Measurements from ENCODE around the gene WDR88. TPM values are rescaled to one million over a fixed set of nuclear protein-coding genes. Genes with fewer than 3 reads are reported as not detected.

WDR88 gene
- total RNA-seq, 2 donors from 2014 or later: not detected

- TF ChIP-seq CTCF (IDR thresholded peaks at IDR 0.05): no peak
- no peak for ATAC-seq (ENCODE audit: insufficient number of reproducible peaks, low FRiP score, low read depth)
- H3K4me1 ChIP-seq (ENCODE audit: control insufficient read depth in 1 of 2, low read depth in 2 of 2): no peaks in the 10 kb centered on the region
Observed at GRCh38 chr19:33212436-33213172, 80.7 kb downstream of the WDR88 start.

GRCh38 chr19:33214596-33214995, 82.7 kb downstream of the WDR88 start:
- no peak for DNase-seq (ENCODE audit: low spot score)
- no peak overlapping the region for H3K27ac ChIP-seq
- TF ChIP-seq CTCF (IDR thresholded peaks at IDR 0.05): no peak
- H3K9me3 ChIP-seq: no peaks in the 10 kb centered on the region
- H3K4me3 ChIP-seq: no peak overlapping the region
- no peaks in the 10 kb centered on the region for H3K27me3 ChIP-seq (replicated peaks; ENCODE audit: insufficient read depth)
- no peaks in the 10 kb centered on the region for H3K4me1 ChIP-seq (ENCODE audit: control insufficient read depth in 1 of 2, low read depth in 2 of 2)
- ATAC-seq (ENCODE audit: insufficient number of reproducible peaks, low FRiP score, low read depth): no peak
- H3K36me3 ChIP-seq: no peaks in the 10 kb centered on the region

More at GRCh38 chr19:33212436-33213172, 80.7 kb downstream of the WDR88 start:
- no peak overlapping the region for H3K27ac ChIP-seq
- H3K4me3 ChIP-seq: no peak overlapping the region
- no peak for DNase-seq (ENCODE audit: low spot score)
- no peaks in the 10 kb centered on the region for H3K9me3 ChIP-seq
- H3K27me3 ChIP-seq (replicated peaks; ENCODE audit: insufficient read depth): no peaks in the 10 kb centered on the region
- H3K36me3 ChIP-seq: no peaks in the 10 kb centered on the region

GRCh38 chr19:33215438-33216197, 83.7 kb downstream of the WDR88 start:
- no peaks in the 10 kb centered on the region for H3K36me3 ChIP-seq
- no peak overlapping the region for H3K27ac ChIP-seq
- DNase-seq (ENCODE audit: low spot score) (no peak), ATAC-seq (ENCODE audit: insufficient number of reproducible peaks, low FRiP score, low read depth) (no peak)
- H3K4me3 ChIP-seq: no peak overlapping the region
- TF ChIP-seq CTCF (IDR thresholded peaks at IDR 0.05): no peak
- no peaks in the 10 kb centered on the region for H3K27me3 ChIP-seq (replicated peaks; ENCODE audit: insufficient read depth)
- H3K4me1 ChIP-seq (ENCODE audit: control insufficient read depth in 1 of 2, low read depth in 2 of 2): no peaks in the 10 kb centered on the region
- no peaks in the 10 kb centered on the region for H3K9me3 ChIP-seq

- Histone ChIP-seq H3K27ac (no peak overlapping the region), H3K36me3 (no peaks in the 10 kb centered on the region), H3K27me3 (replicated peaks; ENCODE audit: insufficient read depth) (no peaks in the 10 kb centered on the region), H3K9me3 (no peaks in the 10 kb centered on the region), H3K4me3 (no peak overlapping the region), H3K4me1 (ENCODE audit: control insufficient read depth in 1 of 2, low read depth in 2 of 2) (no peaks in the 10 kb centered on the region)
- no peak for DNase-seq (ENCODE audit: low spot score)
- no peak for ATAC-seq (ENCODE audit: insufficient number of reproducible peaks, low FRiP score, low read depth)
- no peak for TF ChIP-seq CTCF (IDR thresholded peaks at IDR 0.05)
Observed at GRCh38 chr19:33216198-33216830, 84.4 kb downstream of the WDR88 start.

- Histone ChIP-seq H3K36me3 (no peaks in the 10 kb centered on the region), H3K4me3 (no peak overlapping the region), H3K27ac (no peak overlapping the region), H3K9me3 (no peaks in the 10 kb centered on the region), H3K27me3 (replicated peaks; ENCODE audit: insufficient read depth) (no peaks in the 10 kb centered on the region), H3K4me1 (ENCODE audit: control insufficient read depth in 1 of 2, low read depth in 2 of 2) (no peaks in the 10 kb centered on the region)
- TF ChIP-seq CTCF (IDR thresholded peaks at IDR 0.05): no peak
- ATAC-seq (ENCODE audit: insufficient number of reproducible peaks, low FRiP score, low read depth) (no peak), DNase-seq (ENCODE audit: low spot score) (no peak)
Observed at GRCh38 chr19:33217881-33218280, 86.0 kb downstream of the WDR88 start.
